ENCODE results near the gene MSRB2.

MSRB2 gene

DNA sequence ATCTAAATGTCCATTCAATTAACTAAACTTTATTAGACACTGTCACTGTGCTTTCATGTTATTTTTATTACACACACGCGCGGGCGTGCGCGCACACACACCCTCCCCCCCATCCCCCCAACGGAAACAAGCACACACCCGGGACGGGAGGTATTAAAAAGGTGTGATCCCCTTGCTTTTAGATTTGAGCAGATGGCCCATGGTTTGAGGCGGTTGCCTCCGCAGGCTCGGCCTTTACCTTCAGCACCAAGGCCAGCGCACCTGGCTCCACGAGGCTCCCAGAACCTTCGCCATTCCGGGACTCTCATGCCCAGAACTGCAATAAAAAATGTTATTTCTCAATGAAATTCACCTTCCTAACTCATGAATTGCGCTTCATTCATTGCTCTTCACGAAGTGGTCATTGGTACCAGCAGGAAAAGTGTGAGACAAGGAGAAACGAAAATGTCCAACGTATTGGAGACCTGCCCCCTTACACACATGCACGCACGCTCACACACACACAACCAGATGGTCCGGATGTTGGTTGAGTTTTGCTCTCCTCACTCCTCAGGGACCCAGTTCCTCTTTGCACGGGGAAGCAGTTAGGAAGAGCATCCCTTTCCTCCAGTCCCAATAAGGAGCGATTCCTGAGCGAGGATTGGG lies 76.0 kb downstream of the MSRB2 start:
- in situ Hi-C loops (cut with HindIII; ENCODE audit: low sequenced_read_pairs) = no loop called here

All from endothelial cell of hepatic sinusoid (primary cell).